GM12865 (cell line): ENCODE measurements around the gene TMEM245.
A peak's percentile ranks its signal among the peaks of the same experiment; 100 is the strongest.

Experiments
- DNase-seq: peaks from one replicate; pipeline ENCODE4 v3.0.0; 2010; ENCODE audit warnings: low read depth
- H3K4me3 ChIP-seq: 2 replicates; pipeline ENCODE4 v1.5.1; 2011; ENCODE audit warnings: mild to moderate bottlenecking, low read depth, low read length, control low read depth
- CTCF ChIP-seq: IDR thresholded peaks from 2 replicates; pipeline ENCODE4 v1.5.1; 2011; ENCODE audit warnings: low read length, control low read depth, low read depth, inconsistent platforms; ENCODE audit not compliant: insufficient read depth; ENCODE audit errors: missing control alignments

The TMEM245 gene

GRCh38 chr9:109013679-109014607, 105.8 kb downstream of the TMEM245 start:
- no peak for TF ChIP-seq CTCF
- H3K4me3 ChIP-seq, result peak overlapping the region; percentile 38
- DNase-seq, result no peak

- no peak for TF ChIP-seq CTCF
- peak; percentile 92 for DNase-seq
- peak within 1 kb of the TSS; percentile 85 for H3K4me3 ChIP-seq
Measured at GRCh38 chr9:109012876-109013678, 106.7 kb downstream of the TMEM245 start, which contains the start of gene CTNNAL1. Gene CTNNAL1 (minus strand): TSS chr9:109013499. CDS start chr9:109013442, 57 bp downstream.

- no peak for TF ChIP-seq CTCF
- H3K4me3 ChIP-seq, result peak overlapping the region; percentile 85
- peak; percentile 50 for DNase-seq
Measured at GRCh38 chr9:109012009-109012875, 107.5 kb downstream of the TMEM245 start.

- no peak for TF ChIP-seq CTCF
- no peak overlapping the region for H3K4me3 ChIP-seq
- DNase-seq, result no peak
Measured at GRCh38 chr9:109011231-109011671, 108.5 kb downstream of the TMEM245 start.

- no peak overlapping the region for H3K4me3 ChIP-seq
- TF ChIP-seq CTCF, result no peak
- peak; percentile 54 for DNase-seq
Measured at GRCh38 chr9:109010746-109011145, 109.0 kb downstream of the TMEM245 start.

GRCh38 chr9:109005678-109006077, 114.1 kb downstream of the TMEM245 start:
- DNase-seq, result no peak
- no peak overlapping the region for H3K4me3 ChIP-seq
- no peak for TF ChIP-seq CTCF
